Measurements from ENCODE around the gene SPOCK1.

SPOCK1 gene

DNA sequence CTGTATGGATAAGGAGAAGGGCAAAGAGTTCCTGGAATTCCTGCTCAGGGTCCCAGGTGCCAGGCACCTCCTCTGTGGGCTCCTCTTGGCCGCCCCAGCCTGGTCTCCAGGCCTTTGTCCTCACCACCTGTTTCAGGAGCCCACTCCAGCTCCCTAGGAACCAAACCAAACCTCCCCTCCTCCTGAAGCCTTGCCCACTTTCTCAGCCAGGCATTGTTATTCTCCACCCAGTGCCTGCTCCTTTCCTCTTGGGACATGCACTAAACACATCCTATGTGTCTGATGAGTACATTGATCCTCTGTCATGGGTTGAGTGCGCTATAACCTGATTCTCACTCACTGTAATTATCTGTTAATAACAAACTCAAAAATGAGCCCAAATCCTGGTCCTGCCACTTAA is 189.8 kb downstream of the SPOCK1 start:
- no peak for TF ChIP-seq CTCF (conservative IDR thresholded peaks at IDR 0.05; ENCODE audit: control insufficient read depth, insufficient read depth, low read depth, low read length)
- DNase-seq (ENCODE audit: low read depth) = no peak
- no peak overlapping the region for H3K4me3 ChIP-seq (ENCODE audit: control insufficient read depth, low read depth, low read length)

GRCh38 chr5:137308311-137308710 is 190.8 kb downstream of the SPOCK1 start:
- no peak for TF ChIP-seq CTCF (conservative IDR thresholded peaks at IDR 0.05; ENCODE audit: control insufficient read depth, insufficient read depth, low read depth, low read length)
- H3K4me3 ChIP-seq (ENCODE audit: control insufficient read depth, low read depth, low read length) = no peak overlapping the region

GRCh38 chr5:137306903-137307302 is 192.2 kb downstream of the SPOCK1 start:
- no peak for TF ChIP-seq CTCF (conservative IDR thresholded peaks at IDR 0.05; ENCODE audit: control insufficient read depth, insufficient read depth, low read depth, low read length)
- no peak for DNase-seq (ENCODE audit: low read depth)
- H3K4me3 ChIP-seq (ENCODE audit: control insufficient read depth, low read depth, low read length) = no peak overlapping the region

More at GRCh38 chr5:137308311-137308710, 190.8 kb downstream of the SPOCK1 start:
- DNase-seq (ENCODE audit: low read depth) = no peak

DNA sequence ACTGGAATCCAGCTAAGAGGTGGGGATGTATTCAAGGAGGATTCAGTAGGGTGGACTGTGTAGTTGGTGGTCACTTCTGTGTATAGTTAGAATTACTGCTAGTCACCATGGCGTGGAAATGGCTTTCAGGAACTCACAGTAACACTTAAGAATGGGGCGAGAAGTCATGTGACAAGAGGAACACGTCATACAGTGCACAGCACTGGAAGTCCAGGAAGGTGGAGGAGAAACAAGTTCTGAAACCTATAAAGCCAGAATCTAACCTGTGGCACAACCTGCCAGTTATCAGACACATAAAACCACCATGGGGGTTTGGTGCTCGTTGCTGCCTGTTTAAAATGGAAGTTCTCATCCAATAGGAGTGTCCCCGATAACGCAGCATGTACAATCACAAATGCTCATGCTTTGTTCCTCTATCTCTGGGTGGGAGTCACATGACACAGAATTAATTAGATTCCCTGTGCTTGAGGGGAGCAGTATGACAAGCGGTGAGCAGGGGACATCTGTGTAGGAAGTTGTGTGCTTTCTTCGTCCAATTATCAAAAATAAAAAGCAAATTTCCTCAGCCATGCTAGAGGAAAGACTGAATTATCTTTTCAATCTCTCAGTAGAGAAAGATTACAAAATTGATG is 193.0 kb downstream of the SPOCK1 start:
- no peak overlapping the region for H3K4me3 ChIP-seq (ENCODE audit: control insufficient read depth, low read depth, low read length)
- DNase-seq (ENCODE audit: low read depth) = no peak
- TF ChIP-seq CTCF (conservative IDR thresholded peaks at IDR 0.05; ENCODE audit: control insufficient read depth, insufficient read depth, low read depth, low read length) = no peak

DNA sequence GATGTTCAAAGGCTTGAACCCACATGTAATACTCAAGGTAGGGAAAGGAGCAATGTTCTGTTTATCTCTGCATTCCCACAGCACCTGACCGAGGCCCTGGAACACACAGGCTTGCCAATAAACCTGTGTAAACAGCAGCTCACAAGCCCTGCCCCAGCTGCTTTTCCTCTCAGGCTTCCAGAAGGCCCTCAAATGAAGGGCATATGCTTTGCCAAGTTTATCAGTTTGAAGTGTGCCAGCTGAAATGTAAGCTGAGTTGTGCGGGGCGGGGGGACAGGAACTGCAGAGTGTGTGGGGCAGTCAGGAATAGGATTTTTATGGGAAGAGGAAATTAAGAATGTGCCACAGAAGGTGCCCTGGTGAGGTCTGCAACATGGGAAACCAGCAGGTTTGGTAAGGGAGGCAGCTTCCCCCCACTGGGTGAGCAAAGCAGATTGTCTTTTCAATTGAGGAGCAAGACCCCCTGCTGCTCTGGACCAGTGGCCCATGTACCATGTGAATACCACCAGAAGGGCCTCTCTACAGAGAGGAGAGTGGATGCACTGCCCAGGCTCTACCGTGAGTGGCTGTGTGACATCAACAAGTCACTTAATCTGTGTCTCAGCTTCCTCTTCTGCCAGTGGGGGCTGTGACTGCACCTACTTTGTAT is 194.8 kb downstream of the SPOCK1 start:
- H3K4me3 ChIP-seq (ENCODE audit: control insufficient read depth, low read depth, low read length) = no peak overlapping the region
- no peak for DNase-seq (ENCODE audit: low read depth)
- TF ChIP-seq CTCF (conservative IDR thresholded peaks at IDR 0.05; ENCODE audit: control insufficient read depth, insufficient read depth, low read depth, low read length) = no peak

- TF ChIP-seq CTCF (conservative IDR thresholded peaks at IDR 0.05; ENCODE audit: control insufficient read depth, insufficient read depth, low read depth, low read length) = no peak
- no peak overlapping the region for H3K4me3 ChIP-seq (ENCODE audit: control insufficient read depth, low read depth, low read length)
- no peak for DNase-seq (ENCODE audit: low read depth)
Observed at GRCh38 chr5:137303509-137303908, 195.6 kb downstream of the SPOCK1 start.

Measured in fibroblast of mammary gland (primary cell).